Measurements from ENCODE around the gene FSTL4. TPM values are rescaled to one million over a fixed set of nuclear protein-coding genes. Genes with fewer than 3 reads are reported as not detected.
A peak's percentile ranks its signal among the peaks of the same experiment; 100 is the strongest.

FSTL4 gene
- total RNA-seq, 1 donor from 2014 or later = 14.3 TPM

- no peaks in the 10 kb centered on the region for H3K36me3 Mint-ChIP-seq
- H3K4me1 Mint-ChIP-seq = peaks cover 90% of the 10 kb centered on the region
- H3K27ac Mint-ChIP-seq = peak overlapping the region; percentile 93
Observed at GRCh38 chr5:133456933-133457402, 155.4 kb downstream of the FSTL4 start.

GRCh38 chr5:133455676-133456075 is 156.7 kb downstream of the FSTL4 start:
- Mint-ChIP-seq H3K9me3 (no peaks in the 10 kb centered on the region), H3K36me3 (no peaks in the 10 kb centered on the region), H3K27me3 (ENCODE audit: low read depth) (no peaks in the 10 kb centered on the region), H3K4me1 (peaks cover 79% of the 10 kb centered on the region), H3K27ac (peak overlapping the region; percentile 93), H3K4me3 (no peak overlapping the region)
- no peak for TF ChIP-seq CTCF (IDR thresholded peaks at IDR 0.05; ENCODE audit: unreplicated experiment)
- no peak for DNase-seq (ENCODE audit: low spot score in 2 of 2, unreplicated experiment in 2 of 2)

More at GRCh38 chr5:133456933-133457402, 155.4 kb downstream of the FSTL4 start:
- Mint-ChIP-seq H3K9me3 (no peaks in the 10 kb centered on the region), H3K4me3 (no peak overlapping the region), H3K27me3 (ENCODE audit: low read depth) (no peaks in the 10 kb centered on the region)
- no peak for TF ChIP-seq CTCF (IDR thresholded peaks at IDR 0.05; ENCODE audit: unreplicated experiment)
- no peak for DNase-seq (ENCODE audit: low spot score in 2 of 2, unreplicated experiment in 2 of 2)

GRCh38 chr5:133454442-133454841 is 157.9 kb downstream of the FSTL4 start:
- Mint-ChIP-seq H3K4me3 (no peak overlapping the region), H3K9me3 (no peaks in the 10 kb centered on the region), H3K27ac (peak overlapping the region; percentile 85), H3K4me1 (peaks cover 75% of the 10 kb centered on the region), H3K27me3 (ENCODE audit: low read depth) (no peaks in the 10 kb centered on the region), H3K36me3 (no peaks in the 10 kb centered on the region)
- no peak for TF ChIP-seq CTCF (IDR thresholded peaks at IDR 0.05; ENCODE audit: unreplicated experiment)
- no peak for DNase-seq (ENCODE audit: low spot score in 2 of 2, unreplicated experiment in 2 of 2)

- Mint-ChIP-seq H3K4me1 (peaks cover 68% of the 10 kb centered on the region), H3K4me3 (no peak overlapping the region), H3K27ac (no peak overlapping the region), H3K9me3 (no peaks in the 10 kb centered on the region), H3K36me3 (no peaks in the 10 kb centered on the region), H3K27me3 (ENCODE audit: low read depth) (no peaks in the 10 kb centered on the region)
- no peak for DNase-seq (ENCODE audit: low spot score in 2 of 2, unreplicated experiment in 2 of 2)
- no peak for TF ChIP-seq CTCF (IDR thresholded peaks at IDR 0.05; ENCODE audit: unreplicated experiment)
Observed at GRCh38 chr5:133453831-133454230, 158.5 kb downstream of the FSTL4 start.

- H3K4me1 Mint-ChIP-seq = peaks cover 63% of the 10 kb centered on the region
- no peak overlapping the region for H3K4me3 Mint-ChIP-seq
- DNase-seq (ENCODE audit: low spot score in 2 of 2, unreplicated experiment in 2 of 2) = no peak
- no peaks in the 10 kb centered on the region for H3K27me3 Mint-ChIP-seq (ENCODE audit: low read depth)
- no peaks in the 10 kb centered on the region for H3K9me3 Mint-ChIP-seq
- H3K27ac Mint-ChIP-seq = no peak overlapping the region
- H3K36me3 Mint-ChIP-seq = no peaks in the 10 kb centered on the region
- TF ChIP-seq CTCF (IDR thresholded peaks at IDR 0.05; ENCODE audit: unreplicated experiment) = no peak
Observed at GRCh38 chr5:133453084-133453780, 159.1 kb downstream of the FSTL4 start.
